ENCODE results near the gene CDC27. TPM values are rescaled to one million over a fixed set of nuclear protein-coding genes. Genes with fewer than 3 reads are reported as not detected.
"Not testable (repeated sequence)": the region's sequence is repeated elsewhere in the genome, so short reads cannot be mapped to it uniquely, and the experiment has no call there.

Gene CDC27
- total RNA-seq, 1 experiment from 2014 or later: 83.3 TPM

DNA sequence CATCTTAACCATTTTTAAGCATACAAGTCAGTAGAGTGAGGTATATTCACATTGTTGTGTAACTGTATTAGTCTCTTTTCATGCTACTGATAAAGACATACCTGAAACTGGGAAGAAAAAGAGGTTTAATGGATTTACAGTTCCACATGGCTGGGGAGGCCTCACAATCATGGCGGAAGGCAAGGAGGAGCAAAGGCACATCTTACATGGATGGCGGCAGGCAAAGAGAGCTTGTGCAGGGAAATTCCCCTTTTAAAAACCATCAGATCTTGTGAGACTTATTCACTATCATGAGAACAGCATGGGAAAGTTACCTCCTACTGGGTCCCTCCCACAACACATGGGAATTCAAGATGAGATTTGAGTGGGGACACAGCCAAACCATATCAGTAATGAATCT, 35.0 kb upstream of the CDC27 start:
- H3K27ac Mint-ChIP-seq; DNase-seq (ENCODE audit: low spot score); CTCF ChIA-PET; H3K4me3 Mint-ChIP-seq; ATAC-seq; POLR2A ChIA-PET: not testable (repeated sequence)
- H3K27me3 Mint-ChIP-seq (ENCODE audit: low read depth): peaks cover 58% of the 10 kb centered on the region
- H3K9me3 Mint-ChIP-seq: peaks cover 19% of the 10 kb centered on the region
- H3K36me3 Mint-ChIP-seq: peaks cover 13% of the 10 kb centered on the region
- peaks cover 14% of the 10 kb centered on the region for H3K4me1 Mint-ChIP-seq

DNA sequence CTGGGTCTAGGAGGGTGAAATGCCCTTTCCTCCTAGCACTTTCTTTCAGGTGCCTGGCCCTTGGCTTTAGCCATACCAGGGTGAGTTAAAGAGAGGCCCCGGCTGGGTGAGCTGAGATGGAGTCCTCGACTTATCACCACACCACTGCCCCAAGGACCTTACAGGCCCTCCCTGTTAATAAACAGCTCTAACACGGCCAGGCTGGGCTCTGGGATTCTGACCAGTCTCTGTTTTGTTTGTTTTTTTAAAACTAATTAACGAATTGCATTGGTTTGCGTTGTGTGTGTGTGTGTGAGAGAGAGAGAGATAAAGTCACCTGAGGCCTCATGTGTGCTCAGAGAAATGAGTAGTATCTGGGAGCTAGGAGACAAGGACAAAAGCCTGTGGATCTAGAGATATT, 34.4 kb upstream of the CDC27 start:
- Mint-ChIP-seq H3K36me3 (peaks cover 13% of the 10 kb centered on the region), H3K9me3 (peaks cover 19% of the 10 kb centered on the region), H3K27me3 (ENCODE audit: low read depth) (peaks cover 64% of the 10 kb centered on the region), H3K4me1 (peaks cover 14% of the 10 kb centered on the region), H3K27ac (no peak overlapping the region), H3K4me3 (no peak overlapping the region)
- ATAC-seq: no peak
- POLR2A ChIA-PET: no interaction called here
- no peak for DNase-seq (ENCODE audit: low spot score)
- TF ChIP-seq, protein P1, sequence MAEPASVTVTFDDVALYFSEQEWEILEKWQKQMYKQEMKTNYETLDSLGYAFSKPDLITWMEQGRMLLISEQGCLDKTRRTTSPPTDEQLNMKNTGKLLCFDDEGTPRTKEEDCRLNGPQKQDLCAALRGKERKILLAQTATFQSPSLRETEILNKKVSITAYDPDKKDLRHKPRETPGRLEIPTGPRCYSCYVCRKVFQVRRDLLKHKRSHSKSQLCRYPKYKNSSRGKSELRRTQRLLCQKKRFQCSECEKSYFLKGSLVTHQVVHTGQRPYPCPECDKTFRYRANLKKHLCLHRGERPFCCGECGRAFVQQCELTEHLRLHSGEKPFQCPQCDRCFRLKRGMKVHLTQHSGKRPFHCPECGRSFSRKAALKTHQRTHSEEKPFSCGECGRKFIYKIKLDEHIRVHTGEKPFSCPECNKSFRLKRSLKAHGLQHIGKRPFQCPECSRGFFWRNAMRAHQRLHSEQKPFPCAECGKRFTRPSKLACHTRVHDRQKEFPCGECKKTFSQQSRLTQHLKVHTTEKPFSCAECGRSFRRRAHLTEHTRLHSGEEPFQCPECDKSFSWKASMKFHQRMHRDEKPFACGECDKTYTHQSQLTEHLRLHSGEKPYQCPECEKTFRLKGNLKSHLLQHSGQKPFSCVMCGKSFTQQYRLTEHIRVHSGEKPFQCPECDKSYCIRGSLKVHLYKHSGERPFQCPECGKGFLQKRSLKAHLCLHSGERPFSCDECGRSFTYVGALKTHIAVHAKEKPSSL (CRISPR knock-in tag; conservative IDR thresholded peaks at IDR 0.05): no peak
- TF ChIP-seq, protein P2, sequence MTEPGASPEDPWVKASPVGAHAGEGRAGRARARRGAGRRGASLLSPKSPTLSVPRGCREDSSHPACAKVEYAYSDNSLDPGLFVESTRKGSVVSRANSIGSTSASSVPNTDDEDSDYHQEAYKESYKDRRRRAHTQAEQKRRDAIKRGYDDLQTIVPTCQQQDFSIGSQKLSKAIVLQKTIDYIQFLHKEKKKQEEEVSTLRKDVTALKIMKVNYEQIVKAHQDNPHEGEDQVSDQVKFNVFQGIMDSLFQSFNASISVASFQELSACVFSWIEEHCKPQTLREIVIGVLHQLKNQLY (CRISPR knock-in tag; IDR thresholded peaks at IDR 0.05): no peak
- TF ChIP-seq, protein P3, sequence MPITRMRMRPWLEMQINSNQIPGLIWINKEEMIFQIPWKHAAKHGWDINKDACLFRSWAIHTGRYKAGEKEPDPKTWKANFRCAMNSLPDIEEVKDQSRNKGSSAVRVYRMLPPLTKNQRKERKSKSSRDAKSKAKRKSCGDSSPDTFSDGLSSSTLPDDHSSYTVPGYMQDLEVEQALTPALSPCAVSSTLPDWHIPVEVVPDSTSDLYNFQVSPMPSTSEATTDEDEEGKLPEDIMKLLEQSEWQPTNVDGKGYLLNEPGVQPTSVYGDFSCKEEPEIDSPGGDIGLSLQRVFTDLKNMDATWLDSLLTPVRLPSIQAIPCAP (CRISPR knock-in tag; IDR thresholded peaks at IDR 0.05): no peak
- TF ChIP-seq NFYB (CRISPR knock-in tag; conservative IDR thresholded peaks at IDR 0.05; ENCODE audit: low read depth): no peak
- TF ChIP-seq, protein P4, sequence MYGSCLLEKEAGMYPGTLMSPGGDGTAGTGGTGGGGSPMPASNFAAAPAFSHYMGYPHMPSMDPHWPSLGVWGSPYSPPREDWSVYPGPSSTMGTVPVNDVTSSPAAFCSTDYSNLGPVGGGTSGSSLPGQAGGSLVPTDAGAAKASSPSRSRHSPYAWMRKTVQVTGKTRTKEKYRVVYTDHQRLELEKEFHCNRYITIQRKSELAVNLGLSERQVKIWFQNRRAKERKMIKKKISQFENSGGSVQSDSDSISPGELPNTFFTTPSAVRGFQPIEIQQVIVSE (CRISPR knock-in tag; IDR thresholded peaks at IDR 0.05; ENCODE audit: borderline replicate concordance): no peak
- TF ChIP-seq ZNF121 (CRISPR knock-in tag; IDR thresholded peaks at IDR 0.05): no peak
- TF ChIP-seq FOXJ3 (CRISPR knock-in tag; IDR thresholded peaks at IDR 0.05; ENCODE audit: borderline replicate concordance): no peak
- no peak for TF ChIP-seq ESRRA (CRISPR knock-in tag; IDR thresholded peaks at IDR 0.05; ENCODE audit: borderline replicate concordance)
- no peak for TF ChIP-seq NR2C2 (CRISPR knock-in tag; IDR thresholded peaks at IDR 0.05)
- no peak for TF ChIP-seq ZNF396 (CRISPR knock-in tag; IDR thresholded peaks at IDR 0.05; ENCODE audit: borderline replicate concordance)
- CTCF ChIA-PET: no interaction called here

DNA sequence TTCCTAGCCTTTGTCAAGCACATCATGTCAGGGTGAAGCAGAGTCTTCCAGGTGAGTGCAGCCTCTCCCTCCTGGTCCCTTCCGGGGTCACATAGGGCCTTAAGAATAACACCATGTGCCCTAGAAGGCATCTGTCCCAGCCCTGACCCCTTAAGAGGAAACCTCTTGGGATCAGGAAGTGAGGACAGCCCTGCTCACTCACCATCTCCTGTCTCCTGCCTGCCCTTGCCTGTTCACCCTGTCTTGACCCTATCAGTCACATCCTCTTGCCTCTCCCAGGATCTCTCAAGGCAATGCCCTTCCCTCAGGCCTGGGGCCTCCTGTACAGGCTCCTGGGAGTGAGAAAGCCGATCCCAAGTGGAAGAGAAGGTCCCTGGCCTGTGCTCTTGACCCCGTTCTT, 33.9 kb upstream of the CDC27 start:
- ChIA-PET CTCF (no interaction called here), POLR2A (no interaction called here)
- Mint-ChIP-seq H3K27me3 (ENCODE audit: low read depth) (peaks cover 65% of the 10 kb centered on the region), H3K4me3 (no peak overlapping the region), H3K9me3 (peaks cover 19% of the 10 kb centered on the region), H3K27ac (no peak overlapping the region), H3K4me1 (peaks cover 14% of the 10 kb centered on the region), H3K36me3 (peaks cover 13% of the 10 kb centered on the region)
- DNase-seq (ENCODE audit: low spot score) (no peak), ATAC-seq (no peak)
- TF ChIP-seq MXD4 (CRISPR knock-in tag; IDR thresholded peaks at IDR 0.05; ENCODE audit: borderline replicate concordance) (no peak), CBFB (CRISPR knock-in tag; IDR thresholded peaks at IDR 0.05; ENCODE audit: low read depth) (no peak), NFATC4 (CRISPR knock-in tag; IDR thresholded peaks at IDR 0.05) (no peak)
- TF ChIP-seq, protein P5, sequence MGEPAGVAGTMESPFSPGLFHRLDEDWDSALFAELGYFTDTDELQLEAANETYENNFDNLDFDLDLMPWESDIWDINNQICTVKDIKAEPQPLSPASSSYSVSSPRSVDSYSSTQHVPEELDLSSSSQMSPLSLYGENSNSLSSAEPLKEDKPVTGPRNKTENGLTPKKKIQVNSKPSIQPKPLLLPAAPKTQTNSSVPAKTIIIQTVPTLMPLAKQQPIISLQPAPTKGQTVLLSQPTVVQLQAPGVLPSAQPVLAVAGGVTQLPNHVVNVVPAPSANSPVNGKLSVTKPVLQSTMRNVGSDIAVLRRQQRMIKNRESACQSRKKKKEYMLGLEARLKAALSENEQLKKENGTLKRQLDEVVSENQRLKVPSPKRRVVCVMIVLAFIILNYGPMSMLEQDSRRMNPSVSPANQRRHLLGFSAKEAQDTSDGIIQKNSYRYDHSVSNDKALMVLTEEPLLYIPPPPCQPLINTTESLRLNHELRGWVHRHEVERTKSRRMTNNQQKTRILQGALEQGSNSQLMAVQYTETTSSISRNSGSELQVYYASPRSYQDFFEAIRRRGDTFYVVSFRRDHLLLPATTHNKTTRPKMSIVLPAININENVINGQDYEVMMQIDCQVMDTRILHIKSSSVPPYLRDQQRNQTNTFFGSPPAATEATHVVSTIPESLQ (CRISPR knock-in tag; IDR thresholded peaks at IDR 0.05): no peak
- TF ChIP-seq, protein P6, sequence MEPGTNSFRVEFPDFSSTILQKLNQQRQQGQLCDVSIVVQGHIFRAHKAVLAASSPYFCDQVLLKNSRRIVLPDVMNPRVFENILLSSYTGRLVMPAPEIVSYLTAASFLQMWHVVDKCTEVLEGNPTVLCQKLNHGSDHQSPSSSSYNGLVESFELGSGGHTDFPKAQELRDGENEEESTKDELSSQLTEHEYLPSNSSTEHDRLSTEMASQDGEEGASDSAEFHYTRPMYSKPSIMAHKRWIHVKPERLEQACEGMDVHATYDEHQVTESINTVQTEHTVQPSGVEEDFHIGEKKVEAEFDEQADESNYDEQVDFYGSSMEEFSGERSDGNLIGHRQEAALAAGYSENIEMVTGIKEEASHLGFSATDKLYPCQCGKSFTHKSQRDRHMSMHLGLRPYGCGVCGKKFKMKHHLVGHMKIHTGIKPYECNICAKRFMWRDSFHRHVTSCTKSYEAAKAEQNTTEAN (CRISPR knock-in tag; IDR thresholded peaks at IDR 0.05): no peak
- TF ChIP-seq, protein P7, sequence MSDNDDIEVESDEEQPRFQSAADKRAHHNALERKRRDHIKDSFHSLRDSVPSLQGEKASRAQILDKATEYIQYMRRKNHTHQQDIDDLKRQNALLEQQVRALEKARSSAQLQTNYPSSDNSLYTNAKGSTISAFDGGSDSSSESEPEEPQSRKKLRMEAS (CRISPR knock-in tag; IDR thresholded peaks at IDR 0.05): no peak

Data from WTC11 (cell line).